OCI-M1 (cell line): ENCODE measurements around the gene SIGLEC10.
A peak's percentile ranks its signal among the peaks of the same experiment; 100 is the strongest.

Experiments
- DNase-seq: peaks from one replicate; lab custom pipeline; 2025; lab: John Stamatoyannopoulos, UW

Gene SIGLEC10

GRCh38 chr19:51365965-51366388 lies 51.5 kb downstream of the SIGLEC10 start, which contains the start of gene ETFB:
TSS of gene ETFB (minus strand) at chr19:51366388. CDS start at chr19:51366326, 62 bp downstream.
- DNase-seq: no peak

DNA sequence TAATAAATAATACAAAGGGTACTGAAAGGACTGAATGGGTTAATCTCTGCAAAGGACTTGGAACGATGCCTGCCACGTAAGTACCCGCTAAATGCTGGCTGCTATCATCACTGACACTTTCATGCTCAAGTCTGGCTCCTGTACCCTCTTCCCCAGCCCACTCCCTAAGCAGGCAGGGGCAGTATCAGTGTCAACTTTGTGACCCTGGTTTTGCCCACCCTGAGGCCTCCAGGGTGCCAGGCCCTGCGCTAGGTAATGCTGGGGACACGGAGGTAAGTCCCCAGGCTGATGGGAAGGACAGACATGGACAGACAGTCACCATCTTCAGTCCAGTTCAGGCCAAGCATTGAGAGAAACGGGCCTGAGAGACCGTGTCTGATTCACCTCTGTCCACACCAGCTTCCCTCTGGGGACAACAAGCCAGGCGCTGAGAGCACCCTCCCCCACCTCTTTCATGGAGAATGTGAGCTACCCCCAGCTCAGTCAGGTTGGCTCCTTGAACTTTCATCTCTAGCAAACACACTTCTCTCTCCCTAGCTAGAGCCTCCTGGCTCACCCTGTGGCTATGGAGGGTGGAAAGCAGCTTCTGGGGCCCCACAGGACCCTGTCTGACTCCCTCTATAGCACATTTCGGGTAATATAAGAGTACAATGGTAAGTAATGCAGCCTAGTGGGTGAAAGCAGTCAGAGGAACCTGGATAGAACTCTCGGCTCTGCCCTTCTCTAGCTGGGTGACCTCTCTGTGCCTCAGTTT lies 52.1 kb downstream of the SIGLEC10 start:
- DNase-seq: peak; percentile 70

DNA sequence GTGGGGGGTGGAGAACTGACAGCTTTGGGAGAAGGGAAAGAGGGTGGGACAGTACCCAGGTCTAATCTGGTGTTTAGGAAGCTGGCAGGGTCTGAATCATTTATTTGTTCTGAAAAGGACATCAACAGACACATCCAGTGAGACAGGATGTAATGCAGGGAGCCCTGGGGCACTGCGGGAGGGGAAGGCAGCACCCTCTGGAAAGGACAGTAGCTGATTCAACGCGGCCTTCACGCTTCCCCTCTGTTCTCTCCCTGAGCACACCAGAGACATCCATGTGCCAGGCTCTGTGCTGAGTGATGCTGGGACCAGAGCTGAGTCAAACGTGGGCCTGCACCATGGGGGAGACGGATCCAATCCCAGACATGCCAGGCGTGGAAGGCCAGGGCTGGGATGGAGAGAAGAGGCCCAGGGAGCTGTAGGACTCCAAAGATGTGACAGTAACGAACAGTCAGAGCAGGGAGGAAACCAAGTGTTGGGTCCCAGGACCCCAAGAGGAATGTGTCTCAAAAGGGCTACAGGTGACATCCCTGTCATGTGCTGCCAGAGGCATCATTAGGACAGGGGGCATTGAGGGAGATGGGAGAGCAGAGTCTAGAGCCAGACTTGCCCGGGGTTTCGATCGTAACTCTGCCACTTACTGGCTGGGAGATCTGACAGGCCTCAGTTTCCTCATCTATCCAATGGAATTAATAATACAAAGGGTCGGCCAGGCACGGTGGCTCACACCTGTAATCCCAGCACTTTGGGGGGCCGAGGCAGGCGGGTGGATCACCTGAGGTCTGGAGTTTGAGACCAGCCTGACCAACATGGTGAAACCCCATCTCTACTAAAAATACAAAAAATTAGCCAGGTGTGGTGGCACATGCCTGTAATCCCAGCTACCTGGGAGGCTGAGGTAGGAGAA lies 53.0 kb downstream of the SIGLEC10 start:
- no peak for DNase-seq

DNA sequence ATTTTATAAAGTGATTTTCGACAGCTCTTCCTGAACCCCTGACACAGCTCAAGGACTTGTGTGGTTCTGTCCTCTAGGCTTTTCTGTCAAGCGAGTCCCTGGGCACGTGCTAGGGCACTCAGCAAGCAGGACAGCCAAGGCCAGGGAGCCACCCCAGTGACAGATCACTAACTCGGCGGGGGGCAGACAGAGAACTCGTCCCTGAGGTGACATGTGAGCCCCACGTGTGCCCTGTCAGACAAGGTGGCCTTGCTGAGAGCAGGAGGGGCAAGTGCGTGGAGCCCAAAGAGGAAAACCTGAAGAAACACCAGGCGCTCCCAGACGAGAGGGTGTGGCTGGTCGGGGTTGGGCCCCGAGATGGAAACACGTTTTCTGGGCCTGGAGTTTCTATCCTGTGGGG lies 56.2 kb downstream of the SIGLEC10 start:
- DNase-seq: no peak
